CD14-positive monocyte (primary cell): ENCODE data around the gene LONRF2. TPM values are rescaled to one million over a fixed set of nuclear protein-coding genes. Genes with fewer than 3 reads are reported as not detected.

Experiments used
- DNase-seq, 3 donors: peaks; one replicate each; pipeline ENCODE4 v3.0.0-alpha.2; 2011 to 2022
- H2AFZ ChIP-seq: 2 replicates; pipeline ENCODE4 v1.6.0; 2012; ENCODE audit warnings: mild to moderate bottlenecking, low read depth, low read length, inconsistent platforms; ENCODE audit not compliant: insufficient read depth, poor library complexity, severe bottlenecking
- H3K27ac ChIP-seq, 2 donors: 1 replicate in 1 of 2; 2 replicates in 1 of 2; pipeline ENCODE4 v1.5.1; 2012 to 2013; ENCODE audit warnings: low read length in 2 of 2, control low read depth in 1 of 2, inconsistent platforms in 1 of 2, low read depth in 1 of 2, mild to moderate bottlenecking in 1 of 2
- H3K27me3 ChIP-seq, 2 donors: one replicate each; pipeline versions ENCODE4 v1.6.0 to v1.6.1; 2011 to 2013; ENCODE audit warnings: low read length in 2 of 2; ENCODE audit not compliant: control insufficient read depth in 2 of 2, insufficient read depth in 2 of 2
- H3K36me3 ChIP-seq, 2 donors: replicated peaks in 1 of 2; 1 replicate in 1 of 2; 2 replicates in 1 of 2; pipeline versions ENCODE4 v1.5.1 to v1.6.1; 2012 to 2013; ENCODE audit warnings: low read length in 2 of 2, control low read depth in 1 of 2, inconsistent platforms in 1 of 2, mild to moderate bottlenecking in 1 of 2; ENCODE audit not compliant: insufficient read depth in 2 of 2, control insufficient read depth in 1 of 2
- H3K4me1 ChIP-seq, 2 donors: 1 replicate in 1 of 2; 2 replicates in 1 of 2; pipeline versions ENCODE4 v1.5.1 to v1.6.1; 2012 to 2013; ENCODE audit warnings: low read length in 2 of 2, control low read depth in 1 of 2, inconsistent platforms in 1 of 2, mild to moderate bottlenecking in 1 of 2, moderate library complexity in 1 of 2; ENCODE audit not compliant: insufficient read depth in 2 of 2, control insufficient read depth in 1 of 2
- H3K4me2 ChIP-seq: replicated peaks from 2 replicates; pipeline ENCODE3; 2012; ENCODE audit warnings: low read length, moderate library complexity, mild to moderate bottlenecking; ENCODE audit not compliant: poor library complexity, severe bottlenecking; ENCODE audit errors: extremely low read depth
- H3K4me3 ChIP-seq, 3 experiments: fragments of 200-600 bp in 1 of 3; sonication (generic) in 1 of 3; replicated peaks in 1 of 3; 1 replicate in 2 of 3; 2 replicates in 1 of 3; pipeline ENCODE4 v1.5.1; 2011 to 2013; ENCODE audit warnings: low read length in 3 of 3, mild to moderate bottlenecking in 3 of 3, control low read depth in 2 of 3, low read depth in 2 of 3, inconsistent platforms in 1 of 3, moderate library complexity in 1 of 3
- H3K79me2 ChIP-seq: 2 replicates; pipeline ENCODE4 v1.6.0; 2012; ENCODE audit warnings: mild to moderate bottlenecking, control low read depth, inconsistent platforms, low read length, moderate library complexity; ENCODE audit not compliant: insufficient read depth
- H3K9ac ChIP-seq: 2 replicates; pipeline ENCODE4 v1.6.0; 2017; ENCODE audit warnings: low read length, mild to moderate bottlenecking; ENCODE audit not compliant: insufficient read depth, poor library complexity, severe bottlenecking
- H3K9me3 ChIP-seq, 2 donors: replicated peaks in 1 of 2; 1 replicate in 1 of 2; 2 replicates in 1 of 2; pipeline versions ENCODE4 v1.5.1 to v1.6.1; 2012 to 2013; ENCODE audit warnings: low read length in 2 of 2, control low read depth in 1 of 2; ENCODE audit not compliant: control insufficient read depth in 1 of 2, insufficient read depth in 1 of 2
- H4K20me1 ChIP-seq: 2 replicates; pipeline ENCODE4 v1.6.0; 2012; ENCODE audit warnings: mild to moderate bottlenecking, low read length, control low read depth, moderate library complexity; ENCODE audit not compliant: insufficient read depth
- H3K27ac Mint-ChIP-seq, 7 donors: one replicate each; pipeline ENCODE4 v1.8.0; 2020; ENCODE audit warnings: mild to moderate bottlenecking in 7 of 7, mixed read lengths in 7 of 7, moderate library complexity in 6 of 7, inconsistent platforms in 2 of 7
- H3K27me3 Mint-ChIP-seq, 3 donors: one replicate each; pipeline ENCODE4 v1.8.0; 2021 to 2022; ENCODE audit warnings: low read depth in 3 of 3, mild to moderate bottlenecking in 3 of 3, mixed read lengths in 3 of 3, moderate library complexity in 3 of 3, inconsistent platforms in 1 of 3
- H3K36me3 Mint-ChIP-seq, 2 donors: one replicate each; pipeline ENCODE4 v1.8.0; 2020; ENCODE audit warnings: mixed read lengths in 2 of 2, inconsistent platforms in 1 of 2, mild to moderate bottlenecking in 1 of 2
- H3K4me1 Mint-ChIP-seq: one replicate; pipeline ENCODE4 v1.8.0; 2020; ENCODE audit warnings: mild to moderate bottlenecking, mixed read lengths
- H3K4me3 Mint-ChIP-seq, 2 donors: one replicate each; pipeline ENCODE4 v1.8.0; 2020; ENCODE audit warnings: mild to moderate bottlenecking in 2 of 2, mixed read lengths in 2 of 2, moderate library complexity in 1 of 2
- H3K9me3 Mint-ChIP-seq, 7 donors: one replicate each; pipeline ENCODE4 v1.8.0; 2020 to 2022; ENCODE audit warnings: mixed read lengths in 7 of 7, mild to moderate bottlenecking in 6 of 7, moderate library complexity in 6 of 7, inconsistent platforms in 2 of 7
- CTCF ChIP-seq: fragments of 200-600 bp; IDR thresholded peaks from one replicate; pipeline ENCODE4 v1.8.0; 2022; ENCODE audit warnings: antibody characterized with exemption, mild to moderate bottlenecking
- WGBS: methylation state at CpG from one replicate; pipeline ENCODE4 v1.1.5; 2013; ENCODE audit warnings: missing lambda C conversion rate; ENCODE audit not compliant: insufficient coverage; 5-methylcytosine and 5-hydroxymethylcytosine counted together
- intact Hi-C, 2 donors: fragments of 100-400 bp; cut with micrococcal nuclease; formaldehyde crosslinking; loops; one replicate each; pipeline versions ENCODE4 v1.15.0 to v1.15.1; 2023
- polyA minus RNA-seq: library from RNA; depleted of rRNA, polyadenylated mRNA; stranded (reverse); fragments of >200 nt; gene quantifications from 2 replicates; pipeline ENCODE4 v1.2.3, GENCODE V29; 2012
- polyA plus RNA-seq, 3 donors: library from polyadenylated mRNA; depleted of rRNA in 1 of 3; unstranded in 2 of 3; stranded (reverse) in 1 of 3; fragments of 300-500 nt in 2 of 3; fragments of >200 nt in 1 of 3; fragmentation: Illumina TruSeq in 2 of 3; gene quantifications; 1 replicate in 2 of 3; 2 replicates in 1 of 3; pipeline ENCODE4 v1.2.3, GENCODE V29; 2012 to 2021
- total RNA-seq, 12 experiments: library from RNA in 1 of 12; stranded (reverse) in 1 of 12; fragments of 120-200 nt in 1 of 12; gene quantifications; one replicate each; pipeline ENCODE4 v1.2.4 and lab custom pipeline; 2013 to 2026; ENCODE audit warnings: mixed read lengths in 6 of 12, inconsistent platforms in 1 of 12

Gene LONRF2
- total RNA-seq (2013), result 0.12 TPM
- polyA plus RNA-seq (not detected), polyA minus RNA-seq (under 0.01 TPM in 1 of 2 replicates, not detected in the other), total RNA-seq (lab: John Stamatoyannopoulos, UW) (0 to 24.9 (median 0.16) reads per million in 11 experiments)

GRCh38 chr2:100321866-100322820 is at the start of gene LONRF2:
LONRF2 (minus strand) TSS chr2:100322501; CDS start chr2:100322093, 408 bp downstream.
- H3K4me1 Mint-ChIP-seq, result peaks cover 2% of the 10 kb centered on the region
- Histone ChIP-seq H3K79me2 (no peaks in the 10 kb centered on the region), H3K27ac (no peak within 1 kb of the TSS), H3K4me3 (peak within 1 kb of the TSS in 1 of 3 experiments; percentile 16), H3K27me3 (peaks cover 69 to 72% of the 10 kb centered on the region in 2 donors), H3K36me3 (no peaks in the 10 kb centered on the region), H3K4me2 (peak within 1 kb of the TSS; percentile 50), H3K9me3 (peaks cover 8 to 40% of the 10 kb centered on the region in 2 donors), H2AFZ (no peak within 1 kb of the TSS), H3K9ac (no peak within 1 kb of the TSS), H4K20me1 (no peaks in the 10 kb centered on the region), H3K4me1 (peaks cover 0 to 12% of the 10 kb centered on the region in 2 donors)
- H3K4me3 Mint-ChIP-seq, result peak within 1 kb of the TSS in 1 of 2 donors; percentile 80
- no peak for TF ChIP-seq CTCF
- intact Hi-C loops, result no loop called here
- H3K27me3 Mint-ChIP-seq, result peaks cover 52 to 81% (median 59%) of the 10 kb centered on the region in 3 donors
- H3K27ac Mint-ChIP-seq, result no peak within 1 kb of the TSS
- WGBS, result 1% methylated on average over 112 of the region's 113 CpGs
- H3K36me3 Mint-ChIP-seq, result no peaks in the 10 kb centered on the region
- no peak for DNase-seq
- H3K9me3 Mint-ChIP-seq, result peaks cover 10 to 27% (median 19%) of the 10 kb centered on the region in 7 donors

GRCh38 chr2:100367163-100367562 is 44.9 kb upstream of the LONRF2 start:
- no peaks in the 10 kb centered on the region for H3K4me1 ChIP-seq
- H3K36me3 ChIP-seq, result no peaks in the 10 kb centered on the region
- Mint-ChIP-seq H3K9me3 (peaks cover 19 to 45% (median 30%) of the 10 kb centered on the region in 7 donors), H3K4me3 (no peak overlapping the region), H3K27ac (no peak overlapping the region), H3K4me1 (no peaks in the 10 kb centered on the region), H3K36me3 (no peaks in the 10 kb centered on the region), H3K27me3 (peaks cover 2 to 9% (median 6%) of the 10 kb centered on the region in 3 donors)
- H2AFZ ChIP-seq, result no peak overlapping the region
- TF ChIP-seq CTCF, result no peak
- H3K27me3 ChIP-seq, result no peaks in the 10 kb centered on the region
- no peak overlapping the region for H3K27ac ChIP-seq
- peaks cover 11 to 23% of the 10 kb centered on the region in 2 donors for H3K9me3 ChIP-seq
- H4K20me1 ChIP-seq, result no peaks in the 10 kb centered on the region
- no CpG with 5 or more reads among the region's 1 CpG for WGBS
- no peaks in the 10 kb centered on the region for H3K79me2 ChIP-seq
- no peak for DNase-seq
- intact Hi-C loops, result no loop called here
- no peak overlapping the region for H3K4me2 ChIP-seq
- H3K4me3 ChIP-seq, result no peak overlapping the region
- H3K9ac ChIP-seq, result no peak overlapping the region
